ENCODE measurements around the gene SORCS2.

SORCS2 gene

GRCh38 chr4:7393601-7394575 is 201.6 kb downstream of the SORCS2 start:
- no peak for DNase-seq (ENCODE audit: low spot score)

- DNase-seq (ENCODE audit: low spot score), result no peak
Observed at GRCh38 chr4:7394681-7395451, 202.5 kb downstream of the SORCS2 start.

GRCh38 chr4:7395645-7396044 is 203.3 kb downstream of the SORCS2 start:
- no peak for DNase-seq (ENCODE audit: low spot score)

- DNase-seq (ENCODE audit: low spot score), result no peak
Observed at GRCh38 chr4:7396186-7396910, 204.0 kb downstream of the SORCS2 start.

GRCh38 chr4:7397206-7398103 is 205.1 kb downstream of the SORCS2 start:
- no peak for DNase-seq (ENCODE audit: low spot score)

GRCh38 chr4:7398104-7398423 is 205.7 kb downstream of the SORCS2 start:
- no peak for DNase-seq (ENCODE audit: low spot score)

- DNase-seq (ENCODE audit: low spot score), result no peak
Observed at GRCh38 chr4:7398788-7399439, 206.6 kb downstream of the SORCS2 start.

GRCh38 chr4:7399440-7400234 is 207.3 kb downstream of the SORCS2 start:
- no peak for DNase-seq (ENCODE audit: low spot score)

GRCh38 chr4:7400671-7401298 is 208.4 kb downstream of the SORCS2 start:
- no peak for DNase-seq (ENCODE audit: low spot score)

- DNase-seq (ENCODE audit: low spot score), result no peak
Observed at GRCh38 chr4:7402526-7402925, 210.2 kb downstream of the SORCS2 start.

- no peak for DNase-seq (ENCODE audit: low spot score)
Observed at GRCh38 chr4:7403001-7403400, 210.7 kb downstream of the SORCS2 start.

GRCh38 chr4:7408166-7408565 is 215.8 kb downstream of the SORCS2 start:
- DNase-seq (ENCODE audit: low spot score), result no peak

GRCh38 chr4:7410446-7410845 is 218.1 kb downstream of the SORCS2 start:
- DNase-seq (ENCODE audit: low spot score), result no peak

- no peak for DNase-seq (ENCODE audit: low spot score)
Observed at GRCh38 chr4:7411491-7411890, 219.2 kb downstream of the SORCS2 start.

GRCh38 chr4:7411896-7412553 is 219.7 kb downstream of the SORCS2 start:
- DNase-seq (ENCODE audit: low spot score), result no peak

GRCh38 chr4:7412554-7412912 is 220.2 kb downstream of the SORCS2 start:
- no peak for DNase-seq (ENCODE audit: low spot score)

GRCh38 chr4:7414046-7414445 is 221.7 kb downstream of the SORCS2 start:
- no peak for DNase-seq (ENCODE audit: low spot score)

- no peak for DNase-seq (ENCODE audit: low spot score)
Observed at GRCh38 chr4:7414736-7415510, 222.6 kb downstream of the SORCS2 start.
